ENCODE data around the gene TRIM65.

Gene TRIM65

GRCh38 chr17:75842411-75842810, 54.3 kb downstream of the TRIM65 start:
- TF ChIP-seq CTCF (IDR thresholded peaks at IDR 0.05; ENCODE audit: poor library complexity, severe bottlenecking), result no peak
- ATAC-seq (ENCODE audit: low read depth) (no peak), DNase-seq (ENCODE audit: low spot score) (peak; percentile 69)
- Histone ChIP-seq H3K9me3 (ENCODE audit: severe bottlenecking) (no peaks in the 10 kb centered on the region), H3K27me3 (ENCODE audit: insufficient read depth, poor library complexity, severe bottlenecking) (no peaks in the 10 kb centered on the region), H3K4me3 (ENCODE audit: severe bottlenecking) (no peak overlapping the region), H3K36me3 (ENCODE audit: low read depth) (peaks cover 20% of the 10 kb centered on the region), H3K27ac (ENCODE audit: poor library complexity, severe bottlenecking) (no peak overlapping the region), H3K4me1 (ENCODE audit: insufficient read depth, poor library complexity, severe bottlenecking) (peaks cover 18% of the 10 kb centered on the region)

- no peaks in the 10 kb centered on the region for H3K9me3 ChIP-seq (ENCODE audit: severe bottlenecking)
- no peak overlapping the region for H3K27ac ChIP-seq (ENCODE audit: poor library complexity, severe bottlenecking)
- no peak overlapping the region for H3K4me3 ChIP-seq (ENCODE audit: severe bottlenecking)
- TF ChIP-seq CTCF (IDR thresholded peaks at IDR 0.05; ENCODE audit: poor library complexity, severe bottlenecking), result no peak
- no peak for DNase-seq (ENCODE audit: low spot score)
- peaks cover 4% of the 10 kb centered on the region for H3K36me3 ChIP-seq (ENCODE audit: low read depth)
- H3K27me3 ChIP-seq (ENCODE audit: insufficient read depth, poor library complexity, severe bottlenecking), result no peaks in the 10 kb centered on the region
- ATAC-seq (ENCODE audit: low read depth), result no peak
- H3K4me1 ChIP-seq (ENCODE audit: insufficient read depth, poor library complexity, severe bottlenecking), result peaks cover 11% of the 10 kb centered on the region
These were observed 56.0 kb downstream of the TRIM65 start for GRCh38 chr17:75840799-75841164.

- TF ChIP-seq CTCF (IDR thresholded peaks at IDR 0.05; ENCODE audit: poor library complexity, severe bottlenecking), result no peak
- Histone ChIP-seq H3K9me3 (ENCODE audit: severe bottlenecking) (no peaks in the 10 kb centered on the region), H3K4me3 (ENCODE audit: severe bottlenecking) (no peak overlapping the region), H3K36me3 (ENCODE audit: low read depth) (no peaks in the 10 kb centered on the region), H3K4me1 (ENCODE audit: insufficient read depth, poor library complexity, severe bottlenecking) (peaks cover 5% of the 10 kb centered on the region), H3K27ac (ENCODE audit: poor library complexity, severe bottlenecking) (no peak overlapping the region), H3K27me3 (ENCODE audit: insufficient read depth, poor library complexity, severe bottlenecking) (no peaks in the 10 kb centered on the region)
- no peak for ATAC-seq (ENCODE audit: low read depth)
- DNase-seq (ENCODE audit: low spot score), result peak; percentile 73
These were observed 56.6 kb downstream of the TRIM65 start for GRCh38 chr17:75839942-75840798.

Data from RWPE2 (cell line).